Hypothalamus (tissue), 51 donors: ENCODE results near the gene ANK2.
"Not testable (repeated sequence)": the region's sequence is repeated elsewhere in the genome, so short reads cannot be mapped to it uniquely, and the experiment has no call there.

Experiments
- DNase-seq, 51 donors: peaks; one replicate each; lab custom pipeline; 2025; lab: John Stamatoyannopoulos, UW

ANK2 gene

DNA sequence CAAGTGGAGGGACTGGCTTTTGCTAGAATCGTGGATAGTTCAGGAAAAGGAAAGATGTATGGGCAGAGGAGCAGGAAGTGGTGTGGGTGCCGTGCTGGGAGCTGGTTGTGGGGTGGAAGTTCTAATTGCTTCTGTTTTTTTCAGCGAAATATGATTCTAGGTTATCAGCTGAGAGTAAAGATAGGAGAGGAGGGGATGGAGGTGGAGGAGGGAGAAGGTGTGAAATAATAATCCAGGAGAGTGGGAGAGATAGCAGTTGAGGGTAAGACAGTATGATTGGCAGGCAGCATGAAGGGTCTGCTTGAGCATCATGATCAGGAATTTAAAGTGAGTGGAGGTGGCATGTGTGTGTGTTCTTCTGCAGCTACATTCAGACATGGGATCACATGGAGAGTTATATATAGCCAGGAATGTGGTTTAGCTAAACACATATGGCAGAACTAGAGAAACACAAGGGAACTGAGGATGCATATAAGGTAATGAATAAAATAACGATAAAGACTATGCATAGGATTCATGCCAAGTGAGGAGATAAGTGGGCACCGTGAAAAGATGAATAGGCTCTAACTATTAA, 133.7 kb downstream of the ANK2 start:
- DNase-seq: no peak

DNA sequence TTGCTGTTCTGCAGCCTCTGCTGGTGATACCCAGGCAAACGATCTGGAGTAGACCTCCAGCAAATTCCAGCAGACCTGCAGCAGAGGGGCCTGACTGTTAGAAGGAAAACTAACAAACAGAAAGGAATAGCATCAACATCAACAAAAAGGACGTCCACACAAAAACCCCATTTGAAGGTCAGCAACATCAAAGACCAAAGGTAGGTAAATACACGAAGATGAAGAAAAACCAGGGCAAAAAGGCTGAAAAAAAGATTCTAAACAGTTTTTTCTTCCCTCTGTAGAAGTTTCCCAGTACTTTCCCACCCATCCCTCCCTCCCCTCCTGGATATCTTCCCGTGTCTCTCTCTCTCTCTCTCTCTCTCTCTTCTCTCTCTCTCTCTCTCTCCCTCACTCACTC, 136.8 kb downstream of the ANK2 start:
- not testable (repeated sequence) for DNase-seq

DNA sequence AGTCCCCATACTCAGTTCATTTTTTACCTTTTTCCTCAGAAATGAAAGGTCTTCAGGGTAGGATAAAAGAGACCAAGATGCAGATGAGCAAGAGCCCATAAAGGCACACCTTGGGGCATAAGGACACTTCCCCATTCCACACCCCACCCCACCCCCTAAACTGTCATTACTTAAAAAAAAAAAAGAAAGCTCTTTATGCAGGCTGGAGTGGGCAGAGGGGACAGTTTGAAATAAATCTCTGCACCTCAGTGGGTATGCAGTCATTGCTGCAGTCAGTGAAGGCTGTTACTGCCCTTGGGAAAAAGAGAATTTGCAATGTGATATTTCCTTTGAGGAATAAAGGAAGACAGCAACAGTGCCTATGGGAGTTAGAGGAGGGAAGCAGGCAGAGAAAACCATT, 137.5 kb downstream of the ANK2 start:
- no peak for DNase-seq

DNA sequence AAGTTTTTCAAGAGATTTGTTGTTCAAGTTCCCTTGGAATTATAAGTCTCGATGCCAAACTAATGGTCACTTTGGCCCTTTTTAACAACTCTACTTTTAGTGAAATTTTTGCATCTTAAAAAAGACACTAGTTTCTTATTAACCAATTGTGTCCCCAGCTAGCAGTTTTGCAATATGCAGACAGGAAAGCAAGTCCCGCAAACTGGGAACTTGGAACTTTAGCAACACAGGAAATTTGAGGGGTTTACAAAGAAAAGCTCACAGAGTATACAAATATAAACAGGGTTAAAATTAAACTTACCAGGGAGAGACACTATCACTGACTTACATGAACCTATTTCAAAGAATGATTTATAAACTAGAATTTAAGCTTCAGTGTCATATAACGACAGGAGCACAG, 137.9 kb downstream of the ANK2 start:
- no peak for DNase-seq

DNA sequence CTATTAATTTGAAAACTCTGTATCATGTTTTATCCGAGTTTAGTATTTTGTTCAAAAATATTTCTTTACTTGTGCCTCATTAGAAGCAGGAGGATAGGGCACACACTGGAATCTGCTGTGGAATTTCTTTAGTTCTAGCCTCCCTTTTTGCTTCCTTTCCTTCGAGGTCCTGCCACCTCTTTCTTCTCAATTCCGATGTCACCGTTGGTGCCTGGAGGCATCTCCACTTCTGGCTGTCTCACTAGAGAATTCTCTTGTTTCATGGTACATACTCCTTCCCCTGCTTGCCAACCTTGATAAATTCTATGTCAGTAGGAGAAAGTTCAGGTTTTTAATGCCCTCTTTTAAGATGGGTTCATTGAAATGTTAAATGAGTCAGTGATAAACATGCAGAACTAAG, 140.1 kb downstream of the ANK2 start:
- no peak for DNase-seq

DNA sequence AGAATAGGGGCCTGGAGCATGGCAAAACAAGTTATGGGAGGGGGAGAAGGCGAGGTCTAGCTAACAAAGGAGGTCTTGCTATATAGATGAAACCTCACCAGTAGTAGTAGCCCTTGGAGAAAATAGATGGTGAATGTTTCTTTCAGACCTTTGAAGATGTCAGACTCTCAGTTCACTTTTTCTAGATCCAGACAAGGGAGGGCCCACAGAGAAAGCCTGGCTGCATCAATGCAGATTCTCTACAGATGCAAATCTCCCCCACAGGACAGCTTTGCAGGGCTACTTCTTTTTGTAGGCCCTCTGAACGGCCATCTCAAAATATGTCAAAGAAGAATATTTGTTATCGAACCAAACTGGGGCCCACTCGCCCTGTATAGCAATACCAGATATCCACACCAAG, 159.7 kb downstream of the ANK2 start:
- DNase-seq: no peak

DNA sequence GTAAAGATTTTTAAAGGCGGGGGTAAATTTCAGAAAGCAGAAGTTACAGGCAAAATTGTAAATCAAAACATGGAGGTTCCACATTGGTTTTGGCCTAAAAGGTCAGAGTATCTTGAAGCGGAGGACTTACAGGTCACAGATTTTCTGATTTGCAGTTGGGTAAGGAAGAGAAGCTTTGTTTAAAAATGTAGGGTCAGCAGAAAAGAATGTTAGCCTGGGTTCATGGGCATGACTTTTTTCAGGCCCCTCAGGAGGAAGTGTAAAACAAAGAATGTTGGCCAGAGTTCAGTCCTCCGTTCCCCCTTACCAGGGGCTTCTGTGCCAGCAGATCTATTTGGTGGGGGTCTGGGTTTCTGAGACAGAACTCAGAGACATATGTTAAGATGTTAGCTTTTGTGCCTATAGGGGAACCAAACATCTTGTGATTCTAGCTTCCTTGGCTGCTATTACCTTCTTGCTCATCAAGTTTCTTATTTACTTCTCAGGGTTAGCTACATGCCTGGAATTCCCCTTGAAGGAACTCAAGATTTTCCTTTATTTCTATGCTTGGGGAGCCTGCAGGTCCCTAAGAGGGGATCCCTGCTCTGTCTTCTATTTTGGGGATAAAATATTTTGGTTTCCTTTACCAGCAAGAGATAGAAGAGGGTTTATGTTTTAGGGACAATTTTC, 160.3 kb downstream of the ANK2 start:
- DNase-seq: no peak

DNA sequence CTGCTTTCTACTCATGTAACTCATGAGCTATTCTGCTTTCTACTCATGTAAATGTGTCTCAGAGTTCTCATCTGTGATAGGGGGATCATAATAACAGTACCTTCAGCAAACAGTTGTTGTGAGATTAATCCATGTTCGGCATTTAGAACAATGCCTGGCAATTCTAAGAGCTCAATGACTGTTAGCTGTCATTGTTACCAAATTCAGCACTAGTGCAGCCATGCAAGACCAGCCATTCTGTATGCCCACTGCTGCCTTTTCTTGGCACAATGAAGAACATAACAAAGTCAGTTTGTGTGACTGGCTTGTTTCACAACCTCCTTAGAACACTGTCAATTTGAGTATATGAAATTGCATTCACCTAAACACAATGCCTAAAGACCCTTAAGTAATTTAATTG, 163.2 kb downstream of the ANK2 start:
- peak in 3 of 51 donors; percentile 1 to 13 (median 5) for DNase-seq

DNA sequence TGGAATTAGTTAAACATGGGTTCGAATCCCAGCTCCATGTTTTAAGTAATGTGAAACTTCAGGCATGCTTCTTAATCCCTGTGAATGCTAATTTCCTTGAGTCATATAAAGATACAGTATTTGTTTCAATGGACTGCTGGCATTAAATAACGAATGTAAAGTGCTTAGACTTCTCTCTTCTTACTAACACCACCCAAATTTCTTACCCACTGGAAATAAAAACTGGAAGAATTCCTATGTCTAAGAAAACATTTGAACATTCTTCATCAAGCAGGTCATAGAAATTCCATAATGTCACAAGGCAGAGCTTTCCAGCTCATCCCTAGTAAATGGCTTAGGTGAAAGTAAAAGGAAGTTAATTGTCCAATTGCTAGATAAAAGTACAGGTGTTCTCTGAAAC, 172.5 kb downstream of the ANK2 start:
- no peak for DNase-seq

DNA sequence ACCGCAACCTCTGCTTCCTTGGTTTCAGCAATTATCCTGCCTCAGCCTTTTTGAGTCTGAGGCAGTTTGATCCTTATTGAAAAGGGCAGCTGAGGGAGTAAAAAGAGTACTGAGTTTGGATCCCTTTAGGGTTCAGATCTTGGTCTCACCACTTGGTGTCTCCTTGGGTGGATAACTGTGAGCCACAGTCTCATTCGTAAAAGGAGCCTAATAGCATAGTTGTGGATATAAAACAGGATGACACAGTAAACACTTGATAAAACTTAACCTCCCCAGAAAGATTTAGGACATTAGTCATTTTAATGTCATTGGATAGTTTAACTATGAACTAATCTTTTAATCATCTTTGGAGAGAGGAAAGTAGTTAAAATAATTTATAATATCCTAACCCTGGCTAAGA, 173.0 kb downstream of the ANK2 start:
- DNase-seq: no peak

DNA sequence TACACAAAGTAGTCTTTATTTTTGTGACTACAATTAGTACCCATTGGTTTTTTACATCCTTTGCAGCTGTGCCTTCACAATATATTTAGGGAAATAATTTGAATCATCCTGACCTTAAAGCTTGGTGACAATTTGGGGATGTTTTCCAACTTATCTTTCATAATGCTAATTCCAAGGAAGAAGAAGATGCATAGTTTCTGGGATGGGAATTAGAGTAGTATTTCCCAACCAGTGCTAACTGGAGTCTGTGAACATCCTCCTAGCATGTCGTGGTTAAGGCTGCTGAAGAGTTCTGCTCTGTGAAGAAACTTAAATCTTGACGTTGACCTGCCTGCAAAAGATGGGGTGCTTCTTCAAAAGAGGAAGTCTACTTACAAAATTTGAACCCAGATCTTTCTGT, 173.5 kb downstream of the ANK2 start:
- no peak for DNase-seq

DNA sequence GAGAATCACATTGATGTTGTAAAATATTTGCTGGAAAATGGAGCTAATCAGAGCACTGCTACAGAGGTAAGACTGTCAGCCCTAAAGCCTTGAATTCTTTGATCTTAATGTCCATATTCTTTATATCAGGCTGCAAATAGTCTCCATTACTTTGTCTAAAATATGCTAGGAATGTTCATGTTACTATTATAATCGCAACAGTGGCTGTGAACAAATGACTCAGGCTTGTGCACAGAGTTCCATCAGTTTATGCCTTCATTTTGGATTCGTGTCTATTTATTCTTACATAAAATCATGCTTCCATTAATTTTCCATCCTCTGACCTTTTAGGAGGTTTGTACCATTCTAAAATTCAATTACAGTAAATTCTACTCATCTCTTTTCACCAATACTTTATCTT, 182.7 kb downstream of the ANK2 start:
- no peak for DNase-seq

DNA sequence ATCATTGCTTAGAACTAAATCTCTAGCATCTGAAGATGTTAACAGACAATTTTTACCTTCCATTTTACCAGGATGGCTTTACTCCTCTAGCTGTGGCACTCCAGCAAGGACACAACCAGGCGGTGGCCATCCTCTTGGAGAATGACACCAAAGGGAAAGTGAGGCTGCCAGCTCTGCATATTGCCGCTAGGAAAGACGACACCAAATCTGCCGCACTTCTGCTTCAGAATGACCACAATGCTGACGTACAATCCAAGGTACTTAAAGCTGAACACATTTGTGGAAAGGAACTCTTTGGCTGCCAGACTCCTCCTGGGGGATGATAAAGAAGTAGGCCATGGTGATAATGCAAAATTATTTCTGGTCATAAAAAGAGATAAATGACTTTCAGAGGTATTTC, 187.5 kb downstream of the ANK2 start:
- DNase-seq: no peak

DNA sequence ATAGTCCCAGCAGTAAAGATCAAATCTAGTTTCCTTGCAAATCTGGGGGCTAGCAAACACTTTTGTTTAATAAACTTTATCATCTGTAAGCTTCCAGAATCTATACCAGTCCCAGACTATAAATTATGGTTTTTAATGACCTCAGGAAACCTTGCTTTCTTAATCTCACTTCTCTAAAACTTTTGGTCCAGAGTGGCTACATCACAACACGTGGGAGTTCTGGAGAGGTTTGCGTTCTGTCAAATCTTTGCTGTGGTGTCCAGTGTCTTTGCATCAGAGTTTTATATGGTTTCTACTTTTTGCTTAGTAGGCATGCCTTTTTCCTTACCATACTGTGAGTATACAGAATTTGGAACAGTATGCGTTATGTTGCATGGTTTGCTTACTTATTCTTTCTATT, 193.9 kb downstream of the ANK2 start:
- no peak for DNase-seq

DNA sequence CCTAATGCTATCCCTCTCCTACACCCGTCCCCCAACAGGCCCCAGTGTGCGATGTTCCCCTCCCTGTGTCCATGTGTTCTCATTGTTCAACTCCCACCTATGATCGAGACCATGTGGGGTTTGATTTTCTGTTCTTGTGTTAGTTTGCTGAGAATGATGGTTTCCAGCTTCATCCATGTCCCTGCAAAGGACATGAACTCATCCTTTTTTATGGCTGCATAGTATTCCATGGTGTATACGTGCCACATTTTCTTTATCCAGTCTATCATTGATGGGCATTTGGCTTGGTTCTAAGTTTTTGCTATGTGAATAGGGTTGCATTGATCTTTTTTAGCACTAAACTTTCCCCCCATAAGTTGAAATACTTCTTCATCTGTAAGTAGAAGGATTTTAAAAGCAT, 195.3 kb downstream of the ANK2 start:
- DNase-seq: not testable (repeated sequence)

DNA sequence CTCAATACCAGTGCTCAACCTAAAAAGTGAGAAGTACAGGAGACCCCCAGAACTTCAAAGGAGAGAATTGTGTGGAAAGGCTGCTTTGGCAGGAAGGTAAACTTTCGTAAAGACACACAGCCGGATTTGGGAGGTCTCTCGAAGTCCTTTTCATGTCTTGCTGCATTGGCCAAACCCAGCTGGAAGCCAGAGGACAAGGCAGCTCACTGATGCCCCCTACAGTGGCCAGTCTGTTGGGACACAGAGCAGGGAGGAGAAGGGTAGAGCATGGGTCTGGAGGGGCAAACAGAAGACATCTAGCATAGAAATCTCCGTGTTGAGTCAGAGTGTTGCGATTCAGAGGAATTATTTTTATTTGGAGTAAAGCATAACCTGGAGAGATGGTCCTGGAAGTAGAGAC, 198.9 kb downstream of the ANK2 start:
- peak in 1 of 51 donors; percentile 4 for DNase-seq

DNA sequence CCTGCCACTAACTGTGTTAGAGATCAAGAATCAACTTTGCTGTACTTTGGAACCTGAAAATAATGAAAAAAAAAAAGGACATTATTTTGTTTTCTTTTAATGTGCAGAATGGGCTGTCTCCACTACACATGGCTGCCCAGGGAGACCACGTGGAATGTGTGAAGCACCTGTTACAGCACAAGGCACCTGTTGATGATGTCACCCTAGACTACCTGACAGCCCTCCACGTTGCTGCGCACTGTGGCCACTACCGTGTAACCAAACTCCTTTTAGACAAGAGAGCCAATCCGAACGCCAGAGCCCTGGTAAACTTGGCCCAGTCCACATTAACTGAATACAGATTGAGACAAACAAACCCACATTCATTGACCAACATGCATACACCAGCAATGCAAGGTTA, 206.2 kb downstream of the ANK2 start:
- DNase-seq: no peak

DNA sequence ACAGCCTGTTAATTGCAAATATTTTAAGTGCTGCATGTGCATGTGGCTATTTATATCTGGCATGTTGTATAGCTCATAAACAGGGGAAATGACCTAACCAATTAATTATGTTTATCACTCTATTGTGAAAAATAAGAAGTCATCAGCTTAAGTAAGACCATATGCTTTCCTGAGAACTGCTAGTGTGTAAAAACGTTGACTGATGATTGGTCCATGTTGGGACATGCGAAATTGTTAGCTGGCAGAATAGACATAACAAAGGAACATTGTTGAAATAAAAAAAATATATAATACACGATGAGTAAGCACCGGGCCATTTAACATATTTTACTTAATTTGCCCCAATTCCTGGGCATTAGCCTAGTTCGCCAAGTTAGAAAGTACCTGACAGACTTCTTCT, 207.5 kb downstream of the ANK2 start:
- no peak for DNase-seq

DNA sequence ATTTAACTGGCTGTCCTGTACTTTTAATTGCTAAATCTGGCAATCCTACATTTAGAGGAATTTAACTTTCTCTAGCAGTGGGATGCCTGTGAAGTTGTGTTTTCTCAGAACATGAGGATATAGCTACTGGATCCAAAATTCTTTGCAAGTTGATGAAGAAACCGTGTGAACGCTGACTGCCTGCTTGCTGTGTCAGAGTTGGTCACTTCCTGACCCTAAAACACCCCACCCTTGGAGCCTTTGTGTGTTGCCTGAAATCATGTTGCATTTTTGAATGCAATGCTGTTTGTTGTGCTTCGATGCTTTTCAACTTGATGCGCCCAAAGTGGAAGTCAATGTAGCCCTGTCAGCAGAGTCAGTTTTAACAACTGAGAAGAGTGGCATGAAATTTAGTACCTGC, 211.2 kb downstream of the ANK2 start:
- DNase-seq: no peak

DNA sequence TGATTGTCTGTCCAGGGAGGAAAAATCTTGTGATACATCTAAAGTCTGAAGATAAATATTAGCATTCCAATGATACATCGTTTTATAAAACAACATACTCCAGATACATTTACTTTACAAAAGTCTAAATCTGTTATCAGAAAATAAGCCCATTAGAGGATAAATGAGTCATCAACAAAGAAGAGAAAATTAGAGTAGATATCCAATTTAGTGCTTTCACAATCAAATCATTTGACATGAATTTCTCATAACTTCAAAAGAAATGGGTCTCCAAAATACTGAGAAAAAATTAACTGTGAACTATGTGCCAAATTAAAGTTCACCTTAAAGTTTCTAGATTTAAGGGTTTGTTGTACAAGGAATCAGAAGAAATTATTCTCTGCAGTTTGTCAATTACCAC, 213.8 kb downstream of the ANK2 start:
- no peak for DNase-seq

DNA sequence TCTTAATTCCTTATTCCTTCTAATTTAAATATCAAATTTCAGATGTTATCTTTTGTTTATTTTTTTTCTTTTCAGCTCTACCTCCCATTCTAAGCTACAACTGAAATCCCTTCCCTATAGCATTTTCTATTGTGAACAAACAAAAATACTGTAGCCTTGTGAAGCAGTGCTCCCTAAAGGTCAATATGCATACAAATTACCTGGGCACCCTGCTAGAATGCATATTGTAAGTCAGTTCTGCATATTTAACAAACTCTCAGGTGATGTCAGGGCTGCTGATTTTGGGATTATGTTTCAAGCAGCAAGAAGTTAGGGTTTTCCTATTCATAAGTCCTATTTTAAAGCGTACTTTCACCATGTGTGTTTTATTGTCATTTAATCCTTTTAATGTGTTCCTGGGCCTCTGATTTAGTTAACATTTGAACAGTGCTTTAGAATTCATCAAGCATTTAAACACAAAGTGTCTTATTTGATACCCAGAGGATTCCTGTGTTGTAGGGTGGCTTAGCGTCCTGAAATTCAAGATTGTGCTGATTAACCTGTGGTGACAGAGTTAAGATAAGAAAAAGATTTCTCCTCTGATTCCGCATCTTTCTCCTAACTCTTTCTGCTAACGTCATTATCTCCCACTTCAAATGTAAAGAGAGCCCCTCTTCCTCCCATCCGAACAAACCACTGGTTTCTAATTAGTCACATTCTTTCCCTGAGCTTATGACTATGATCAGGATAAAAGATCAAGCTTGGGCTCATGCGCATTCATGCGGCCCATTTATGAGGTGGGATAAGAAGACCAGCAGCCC, 221.3 kb downstream of the ANK2 start:
- no peak for DNase-seq

DNA sequence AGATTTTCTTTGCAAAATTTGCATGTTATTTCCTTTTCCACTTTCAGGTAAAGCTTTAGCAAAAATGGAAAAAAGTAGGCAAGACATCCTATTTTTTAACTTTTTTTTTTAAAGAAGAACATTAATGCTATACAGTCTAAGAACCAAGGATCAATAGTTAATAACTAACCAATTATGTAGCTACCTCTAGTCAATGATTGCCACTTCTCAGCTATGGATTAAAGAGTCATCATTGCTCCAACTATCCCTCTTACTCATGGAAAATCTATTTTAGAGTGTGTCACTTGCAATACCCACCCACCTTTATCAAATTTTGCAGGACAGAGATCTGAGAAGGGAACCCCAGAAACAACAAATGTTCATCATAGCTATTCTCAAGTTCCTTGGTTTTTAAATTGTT, 223.1 kb downstream of the ANK2 start:
- DNase-seq: no peak
